ENCODE results near the gene SH3BP2. TPM values are rescaled to one million over a fixed set of nuclear protein-coding genes. Genes with fewer than 3 reads are reported as not detected.

SH3BP2 gene
- total and polyA plus RNA-seq, 10 of the 15 experiments (the other 5 are each of a cell fraction or from before 2014, with no cell fraction given) = 1.1 to 61.8 (median 23.9) TPM

DNA sequence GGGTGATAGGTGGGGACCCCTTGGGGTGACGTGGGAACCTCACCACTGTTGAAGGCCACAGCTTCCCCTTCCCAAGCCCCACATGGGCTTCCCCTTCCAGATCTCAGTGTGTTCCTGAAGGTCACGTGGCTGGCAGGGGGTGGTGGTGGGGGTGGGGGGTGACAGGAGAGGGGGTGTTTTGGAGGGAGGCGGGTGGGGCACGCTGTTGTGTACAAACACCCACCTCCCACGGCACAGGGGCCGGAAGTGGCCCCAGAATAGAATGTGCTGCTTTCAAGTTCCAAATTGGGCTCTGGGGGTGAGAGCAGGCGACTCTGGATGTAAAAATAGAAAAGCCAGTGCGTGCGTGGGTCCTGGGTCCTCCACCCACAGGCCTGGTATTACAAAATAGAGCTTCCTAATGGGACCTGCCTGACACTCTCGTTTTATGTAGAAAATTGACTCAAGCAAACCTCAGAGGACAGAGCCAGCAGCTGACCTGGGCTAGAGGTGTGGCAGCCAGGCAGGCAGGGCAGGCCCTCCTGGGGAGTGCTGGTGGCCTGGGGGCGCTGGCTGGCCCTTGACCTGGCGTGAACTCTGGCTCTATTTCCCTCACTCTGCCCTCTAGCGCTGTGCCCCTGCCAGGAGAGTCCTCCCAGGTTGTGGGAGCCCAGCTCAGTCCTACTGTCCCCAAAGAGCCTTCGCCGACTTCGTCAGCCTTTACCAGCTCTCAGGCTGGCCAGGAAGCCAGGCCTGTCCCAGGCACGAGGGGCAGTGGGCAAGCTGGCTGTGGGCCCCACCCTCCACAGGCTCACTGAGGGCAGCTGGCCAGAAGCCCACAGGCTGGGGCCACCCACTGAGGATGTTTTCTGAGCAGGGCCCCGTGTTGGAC lies 5.4 kb upstream of the SH3BP2 start (continued):
- TF ChIP-seq, protein P1, sequence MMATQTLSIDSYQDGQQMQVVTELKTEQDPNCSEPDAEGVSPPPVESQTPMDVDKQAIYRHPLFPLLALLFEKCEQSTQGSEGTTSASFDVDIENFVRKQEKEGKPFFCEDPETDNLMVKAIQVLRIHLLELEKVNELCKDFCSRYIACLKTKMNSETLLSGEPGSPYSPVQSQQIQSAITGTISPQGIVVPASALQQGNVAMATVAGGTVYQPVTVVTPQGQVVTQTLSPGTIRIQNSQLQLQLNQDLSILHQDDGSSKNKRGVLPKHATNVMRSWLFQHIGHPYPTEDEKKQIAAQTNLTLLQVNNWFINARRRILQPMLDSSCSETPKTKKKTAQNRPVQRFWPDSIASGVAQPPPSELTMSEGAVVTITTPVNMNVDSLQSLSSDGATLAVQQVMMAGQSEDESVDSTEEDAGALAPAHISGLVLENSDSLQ (IDR thresholded peaks at IDR 0.05) = peak; percentile 26; the same call in 1 of the 2 replicates
- TF ChIP-seq SMAD5 (IDR thresholded peaks at IDR 0.05; ENCODE audit: low read depth) = no peak
- no peak for TF ChIP-seq BRCA1 (IDR thresholded peaks at IDR 0.05; ENCODE audit: low read depth, low read length)
- TF ChIP-seq MEF2B (IDR thresholded peaks at IDR 0.05; ENCODE audit: partially characterized antibody, poor library complexity, severe bottlenecking) = peak; percentile 99
- TF ChIP-seq ZNF622 (IDR thresholded peaks at IDR 0.05) = no peak
- peak; percentile 69; the same call in 1 of the 2 replicates for TF ChIP-seq ASH2L (IDR thresholded peaks at IDR 0.05; ENCODE audit: borderline replicate concordance, low read depth)
- TF ChIP-seq, protein P2, sequence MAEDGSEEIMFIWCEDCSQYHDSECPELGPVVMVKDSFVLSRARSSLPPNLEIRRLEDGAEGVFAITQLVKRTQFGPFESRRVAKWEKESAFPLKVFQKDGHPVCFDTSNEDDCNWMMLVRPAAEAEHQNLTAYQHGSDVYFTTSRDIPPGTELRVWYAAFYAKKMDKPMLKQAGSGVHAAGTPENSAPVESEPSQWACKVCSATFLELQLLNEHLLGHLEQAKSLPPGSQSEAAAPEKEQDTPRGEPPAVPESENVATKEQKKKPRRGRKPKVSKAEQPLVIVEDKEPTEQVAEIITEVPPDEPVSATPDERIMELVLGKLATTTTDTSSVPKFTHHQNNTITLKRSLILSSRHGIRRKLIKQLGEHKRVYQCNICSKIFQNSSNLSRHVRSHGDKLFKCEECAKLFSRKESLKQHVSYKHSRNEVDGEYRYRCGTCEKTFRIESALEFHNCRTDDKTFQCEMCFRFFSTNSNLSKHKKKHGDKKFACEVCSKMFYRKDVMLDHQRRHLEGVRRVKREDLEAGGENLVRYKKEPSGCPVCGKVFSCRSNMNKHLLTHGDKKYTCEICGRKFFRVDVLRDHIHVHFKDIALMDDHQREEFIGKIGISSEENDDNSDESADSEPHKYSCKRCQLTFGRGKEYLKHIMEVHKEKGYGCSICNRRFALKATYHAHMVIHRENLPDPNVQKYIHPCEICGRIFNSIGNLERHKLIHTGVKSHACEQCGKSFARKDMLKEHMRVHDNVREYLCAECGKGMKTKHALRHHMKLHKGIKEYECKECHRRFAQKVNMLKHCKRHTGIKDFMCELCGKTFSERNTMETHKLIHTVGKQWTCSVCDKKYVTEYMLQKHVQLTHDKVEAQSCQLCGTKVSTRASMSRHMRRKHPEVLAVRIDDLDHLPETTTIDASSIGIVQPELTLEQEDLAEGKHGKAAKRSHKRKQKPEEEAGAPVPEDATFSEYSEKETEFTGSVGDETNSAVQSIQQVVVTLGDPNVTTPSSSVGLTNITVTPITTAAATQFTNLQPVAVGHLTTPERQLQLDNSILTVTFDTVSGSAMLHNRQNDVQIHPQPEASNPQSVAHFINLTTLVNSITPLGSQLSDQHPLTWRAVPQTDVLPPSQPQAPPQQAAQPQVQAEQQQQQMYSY (CRISPR knock-in tag; IDR thresholded peaks at IDR 0.05) = no peak
- no peak for TF ChIP-seq JUND (IDR thresholded peaks at IDR 0.05; ENCODE audit: low read depth, low read length)
- TF ChIP-seq PML (IDR thresholded peaks at IDR 0.05; ENCODE audit: low read length) = no peak
- peak; percentile 61 for TF ChIP-seq YY1 (IDR thresholded peaks at IDR 0.05; ENCODE audit: low read depth, low read length)
- TF ChIP-seq BACH1 (IDR thresholded peaks at IDR 0.05; ENCODE audit: borderline replicate concordance) = peak; percentile 46; the same call in 1 of the 2 replicates
- peak; percentile 43; the same call in 1 of the 2 replicates for TF ChIP-seq POLR2A (IDR thresholded peaks at IDR 0.05; ENCODE audit: low read depth, low read length)
- TF ChIP-seq CBX5 (IDR thresholded peaks at IDR 0.05; ENCODE audit: low read depth) = no peak
- peak; percentile 56; the same call in 1 of the 2 replicates for TF ChIP-seq IRF4 (IDR thresholded peaks at IDR 0.05; ENCODE audit: low read depth, low read length)
- TF ChIP-seq, protein P3, sequence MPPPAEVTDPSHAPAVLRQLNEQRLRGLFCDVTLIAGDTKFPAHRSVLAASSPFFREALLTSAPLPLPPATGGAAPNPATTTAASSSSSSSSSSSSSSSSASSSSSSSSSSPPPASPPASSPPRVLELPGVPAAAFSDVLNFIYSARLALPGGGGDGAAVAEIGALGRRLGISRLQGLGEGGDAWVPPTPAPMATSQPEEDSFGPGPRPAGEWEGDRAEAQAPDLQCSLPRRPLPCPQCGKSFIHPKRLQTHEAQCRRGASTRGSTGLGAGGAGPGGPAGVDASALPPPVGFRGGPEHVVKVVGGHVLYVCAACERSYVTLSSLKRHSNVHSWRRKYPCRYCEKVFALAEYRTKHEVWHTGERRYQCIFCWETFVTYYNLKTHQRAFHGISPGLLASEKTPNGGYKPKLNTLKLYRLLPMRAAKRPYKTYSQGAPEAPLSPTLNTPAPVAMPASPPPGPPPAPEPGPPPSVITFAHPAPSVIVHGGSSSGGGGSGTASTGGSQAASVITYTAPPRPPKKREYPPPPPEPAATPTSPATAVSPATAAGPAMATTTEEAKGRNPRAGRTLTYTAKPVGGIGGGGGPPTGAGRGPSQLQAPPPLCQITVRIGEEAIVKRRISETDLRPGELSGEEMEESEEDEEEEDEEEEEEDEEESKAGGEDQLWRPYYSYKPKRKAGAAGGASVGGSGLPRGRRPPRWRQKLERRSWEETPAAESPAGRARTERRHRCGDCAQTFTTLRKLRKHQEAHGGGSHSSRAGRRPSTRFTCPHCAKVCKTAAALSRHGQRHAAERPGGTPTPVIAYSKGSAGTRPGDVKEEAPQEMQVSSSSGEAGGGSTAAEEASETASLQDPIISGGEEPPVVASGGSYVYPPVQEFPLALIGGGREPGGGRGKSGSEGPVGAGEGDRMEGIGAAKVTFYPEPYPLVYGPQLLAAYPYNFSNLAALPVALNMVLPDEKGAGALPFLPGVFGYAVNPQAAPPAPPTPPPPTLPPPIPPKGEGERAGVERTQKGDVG (CRISPR knock-in tag; IDR thresholded peaks at IDR 0.05) = no peak
- TF ChIP-seq, protein P4, sequence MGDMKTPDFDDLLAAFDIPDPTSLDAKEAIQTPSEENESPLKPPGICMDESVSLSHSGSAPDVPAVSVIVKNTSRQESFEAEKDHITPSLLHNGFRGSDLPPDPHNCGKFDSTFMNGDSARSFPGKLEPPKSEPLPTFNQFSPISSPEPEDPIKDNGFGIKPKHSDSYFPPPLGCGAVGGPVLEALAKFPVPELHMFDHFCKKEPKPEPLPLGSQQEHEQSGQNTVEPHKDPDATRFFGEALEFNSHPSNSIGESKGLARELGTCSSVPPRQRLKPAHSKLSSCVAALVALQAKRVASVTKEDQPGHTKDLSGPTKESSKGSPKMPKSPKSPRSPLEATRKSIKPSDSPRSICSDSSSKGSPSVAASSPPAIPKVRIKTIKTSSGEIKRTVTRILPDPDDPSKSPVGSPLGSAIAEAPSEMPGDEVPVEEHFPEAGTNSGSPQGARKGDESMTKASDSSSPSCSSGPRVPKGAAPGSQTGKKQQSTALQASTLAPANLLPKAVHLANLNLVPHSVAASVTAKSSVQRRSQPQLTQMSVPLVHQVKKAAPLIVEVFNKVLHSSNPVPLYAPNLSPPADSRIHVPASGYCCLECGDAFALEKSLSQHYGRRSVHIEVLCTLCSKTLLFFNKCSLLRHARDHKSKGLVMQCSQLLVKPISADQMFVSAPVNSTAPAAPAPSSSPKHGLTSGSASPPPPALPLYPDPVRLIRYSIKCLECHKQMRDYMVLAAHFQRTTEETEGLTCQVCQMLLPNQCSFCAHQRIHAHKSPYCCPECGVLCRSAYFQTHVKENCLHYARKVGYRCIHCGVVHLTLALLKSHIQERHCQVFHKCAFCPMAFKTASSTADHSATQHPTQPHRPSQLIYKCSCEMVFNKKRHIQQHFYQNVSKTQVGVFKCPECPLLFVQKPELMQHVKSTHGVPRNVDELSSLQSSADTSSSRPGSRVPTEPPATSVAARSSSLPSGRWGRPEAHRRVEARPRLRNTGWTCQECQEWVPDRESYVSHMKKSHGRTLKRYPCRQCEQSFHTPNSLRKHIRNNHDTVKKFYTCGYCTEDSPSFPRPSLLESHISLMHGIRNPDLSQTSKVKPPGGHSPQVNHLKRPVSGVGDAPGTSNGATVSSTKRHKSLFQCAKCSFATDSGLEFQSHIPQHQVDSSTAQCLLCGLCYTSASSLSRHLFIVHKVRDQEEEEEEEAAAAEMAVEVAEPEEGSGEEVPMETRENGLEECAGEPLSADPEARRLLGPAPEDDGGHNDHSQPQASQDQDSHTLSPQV (IDR thresholded peaks at IDR 0.05) = peak; percentile 43; the same call in 1 of the 2 replicates
- TF ChIP-seq RCOR1 (conservative IDR thresholded peaks at IDR 0.05; ENCODE audit: low read depth, low read length) = 0 out of 2 replicates have a peak, but pooled peaks have one; percentile 65
- no peak for TF ChIP-seq WRNIP1 (IDR thresholded peaks at IDR 0.05; ENCODE audit: borderline replicate concordance, low read depth, low read length)
